Measurements from ENCODE around the gene RAB26.

Gene RAB26

DNA sequence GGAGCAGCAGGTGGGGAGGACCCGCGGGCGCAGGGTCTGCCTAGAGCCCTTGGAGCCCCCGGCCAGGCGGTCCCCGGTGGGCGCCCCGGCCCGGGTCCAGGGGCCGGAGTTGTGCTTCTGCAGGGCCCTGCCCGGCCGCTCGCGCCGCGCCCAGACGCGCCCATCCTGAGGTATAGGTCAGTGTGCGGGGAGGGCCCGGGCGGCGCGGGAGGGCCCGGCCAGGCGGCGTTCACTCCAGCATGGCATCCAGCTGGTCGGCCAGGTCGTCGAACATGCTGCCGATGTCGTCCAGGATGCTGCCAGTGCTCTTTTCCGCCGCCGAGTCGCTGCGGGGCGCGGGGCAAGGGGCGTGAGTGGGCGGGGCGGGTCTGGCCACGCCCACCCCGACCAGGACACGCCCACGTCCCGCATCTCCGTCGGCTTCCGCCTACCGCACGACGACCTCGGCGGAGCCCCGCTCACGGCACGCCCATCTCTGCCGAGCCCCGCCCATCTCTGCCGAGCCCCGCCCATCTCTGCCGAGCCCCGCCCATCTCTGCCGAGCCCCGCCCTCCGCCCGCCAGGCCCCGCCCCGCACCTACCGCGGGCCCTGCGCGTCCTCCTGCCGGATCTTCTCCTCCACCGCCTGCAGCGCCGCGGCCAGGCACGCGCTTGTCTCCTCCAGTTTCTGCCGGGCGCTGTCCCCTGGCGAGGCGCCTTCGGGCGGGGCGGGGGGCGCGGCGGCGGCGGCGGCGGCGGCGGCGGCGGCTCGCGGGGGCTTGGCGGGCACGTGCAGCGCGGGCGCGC is 30.1 kb downstream of the RAB26 start:
- no peak for DNase-seq (ENCODE audit: low read depth in 2 of 2)

DNA sequence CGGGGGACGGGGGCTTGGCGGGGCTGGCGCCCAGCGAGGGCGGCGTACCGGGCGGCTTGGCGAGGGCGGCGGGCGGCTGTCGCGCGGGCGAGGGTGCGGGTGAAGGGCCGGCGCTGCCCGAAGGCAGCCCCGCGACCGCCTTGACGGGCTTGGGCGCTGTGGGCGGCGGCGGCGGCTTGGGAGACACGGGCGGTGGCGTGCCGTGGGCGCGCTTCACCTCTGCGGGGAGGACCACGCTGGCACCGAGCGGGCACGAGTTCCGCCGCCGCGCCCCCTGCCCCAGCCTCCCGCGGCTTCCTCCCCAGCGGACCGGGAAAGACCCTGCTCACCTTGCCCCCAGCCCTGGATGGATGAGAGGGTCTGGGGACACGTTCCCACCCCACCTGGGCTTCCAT is 30.7 kb downstream of the RAB26 start:
- DNase-seq (ENCODE audit: low read depth in 2 of 2) = no peak

DNA sequence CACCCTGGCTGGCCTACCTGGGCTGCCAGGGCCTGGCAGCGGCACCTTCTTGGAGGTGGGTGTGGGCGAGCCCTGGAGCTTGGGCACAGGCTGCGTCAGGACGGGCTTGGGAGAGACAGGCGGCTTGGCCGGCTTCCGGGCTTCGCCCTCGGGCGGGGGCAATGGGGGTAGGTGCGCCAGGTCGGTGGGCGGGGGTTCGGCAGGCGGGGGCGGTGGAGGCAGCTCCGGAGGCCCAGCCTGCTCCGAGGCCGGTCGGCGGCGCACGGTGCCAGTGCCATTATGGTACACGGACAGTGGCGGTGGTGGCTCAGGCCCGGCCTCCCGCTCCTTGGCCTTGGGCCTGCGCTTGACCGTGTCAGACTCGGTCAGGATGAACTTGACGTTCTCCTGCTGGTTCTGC is 31.2 kb downstream of the RAB26 start:
- no peak for DNase-seq (ENCODE audit: low read depth in 2 of 2)

DNA sequence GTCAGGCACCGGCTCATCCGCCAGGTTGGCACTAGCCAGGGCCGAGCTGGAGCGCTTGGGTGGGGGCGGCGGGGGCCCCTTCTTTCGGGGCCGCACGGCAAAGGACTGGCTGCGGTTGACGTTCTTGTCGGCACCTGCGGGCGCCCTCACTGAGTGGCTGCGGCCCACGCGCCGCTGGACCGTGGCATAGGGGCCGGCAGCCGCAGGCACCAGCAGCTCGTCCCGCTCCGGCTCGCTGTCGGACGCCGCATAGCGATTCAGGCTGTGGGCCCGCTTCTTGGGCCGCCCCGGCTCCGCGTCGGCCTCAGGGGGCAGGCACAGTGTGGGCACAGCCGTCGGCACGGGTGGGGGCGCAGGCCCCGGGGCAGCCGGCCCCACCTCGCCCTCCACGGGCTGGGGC is 32.0 kb downstream of the RAB26 start:
- DNase-seq (ENCODE audit: low read depth in 2 of 2) = no peak

DNA sequence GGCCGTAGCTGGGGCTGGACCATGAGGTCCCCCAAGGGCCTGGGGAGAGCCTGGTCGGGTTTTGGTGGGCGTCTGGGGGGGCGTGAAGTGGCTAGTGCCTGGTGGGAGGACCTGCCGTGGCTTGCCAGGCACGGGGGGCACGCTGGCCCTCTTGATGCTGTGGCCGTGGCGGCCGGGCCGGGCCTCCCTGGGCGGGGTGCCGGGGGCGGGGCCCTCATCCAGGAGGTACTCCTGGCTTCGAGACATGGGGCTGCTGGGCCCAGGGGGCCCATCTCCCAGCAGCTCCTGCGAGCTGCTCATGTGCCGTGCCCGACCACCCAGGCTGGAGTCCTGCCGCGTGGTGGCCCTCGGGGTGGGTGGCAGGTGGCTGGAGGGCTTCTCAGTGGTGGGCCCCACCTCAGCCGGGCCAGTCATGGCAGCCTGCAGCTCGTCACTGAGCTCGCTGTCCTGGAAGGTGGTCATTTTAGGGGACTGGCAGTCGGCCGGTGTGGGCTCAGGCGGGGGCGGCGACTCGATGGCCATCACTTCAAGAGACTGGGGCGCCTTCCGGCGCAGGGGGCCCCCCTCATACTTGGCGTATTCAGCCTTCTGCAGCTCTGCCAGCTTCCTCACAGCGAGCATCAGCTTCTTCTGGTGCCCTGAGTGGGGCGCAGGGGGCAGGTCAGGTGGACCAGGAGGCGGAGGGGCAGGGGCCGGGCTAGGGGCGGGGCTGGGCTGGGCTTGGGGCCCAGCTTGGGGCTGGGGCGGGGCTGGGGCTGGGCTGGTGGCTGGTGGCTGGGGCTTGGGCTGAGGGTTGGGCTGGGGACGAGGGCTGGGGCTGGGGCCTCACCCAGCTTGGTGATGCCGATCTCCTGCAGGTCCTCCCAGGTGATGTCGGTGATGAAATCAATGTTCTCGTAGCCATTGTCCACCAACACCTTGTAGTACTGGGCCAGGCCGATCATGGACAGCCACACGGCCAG is 32.8 kb downstream of the RAB26 start:
- no peak for DNase-seq (ENCODE audit: low read depth in 2 of 2)

DNA sequence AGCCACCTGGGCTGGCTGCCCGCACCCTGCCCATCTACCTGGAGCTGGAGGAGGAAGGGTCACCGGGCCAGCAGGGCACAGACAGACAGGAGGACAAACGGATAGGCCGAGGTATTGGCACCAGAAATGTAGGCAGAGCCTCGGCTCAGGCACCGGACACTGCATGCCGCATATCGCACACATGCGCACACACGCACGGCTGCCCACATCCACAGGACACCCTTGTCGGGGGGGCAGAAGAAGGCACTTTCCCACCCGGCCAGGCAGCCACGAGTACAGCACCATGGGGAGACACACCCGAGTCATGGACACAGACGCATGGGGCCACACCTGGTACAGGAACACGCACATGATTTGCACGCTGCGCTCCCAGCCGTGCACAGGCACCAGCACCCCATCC is 33.5 kb downstream of the RAB26 start:
- DNase-seq (ENCODE audit: low read depth in 2 of 2) = no peak

DNA sequence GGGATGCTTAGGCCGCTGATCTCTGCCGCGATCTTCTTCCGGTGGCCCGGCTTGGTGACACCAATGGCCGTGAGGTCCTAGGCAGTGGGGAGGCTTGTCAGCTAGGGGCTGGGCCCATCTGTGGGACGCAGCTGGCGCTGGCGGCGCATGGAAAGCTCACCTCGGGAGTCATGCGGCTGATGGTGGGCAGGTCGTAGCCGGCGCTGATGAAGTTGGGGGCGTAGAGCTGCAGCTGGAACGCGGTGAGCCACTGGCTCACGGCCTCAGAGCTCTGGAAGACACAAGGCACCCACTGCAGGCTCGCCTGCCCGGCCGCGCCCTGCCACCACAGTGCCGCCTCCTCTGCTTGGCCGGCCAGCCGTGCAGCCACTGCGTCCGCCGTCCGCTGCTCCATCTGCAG is 35.2 kb downstream of the RAB26 start:
- no peak for DNase-seq (ENCODE audit: low read depth in 2 of 2)

DNA sequence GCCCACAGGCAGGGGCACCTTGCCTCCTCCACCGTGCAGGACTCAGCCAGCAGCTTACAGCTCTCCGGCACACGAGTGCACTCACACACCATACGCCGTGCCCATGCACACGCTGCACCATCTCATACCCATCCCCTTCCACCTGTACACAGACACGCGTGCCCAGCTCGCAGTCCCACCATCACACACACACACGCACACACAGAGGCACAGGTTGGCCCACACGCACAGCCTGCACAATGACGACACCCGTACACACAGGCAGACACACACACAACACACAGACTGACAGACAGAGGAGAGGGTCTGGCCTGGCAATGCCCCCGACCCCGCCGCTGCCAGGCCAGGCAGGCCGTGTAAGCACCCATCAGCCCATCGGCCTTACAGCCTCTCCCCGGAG is 35.9 kb downstream of the RAB26 start:
- no peak for DNase-seq (ENCODE audit: low read depth in 2 of 2)

DNA sequence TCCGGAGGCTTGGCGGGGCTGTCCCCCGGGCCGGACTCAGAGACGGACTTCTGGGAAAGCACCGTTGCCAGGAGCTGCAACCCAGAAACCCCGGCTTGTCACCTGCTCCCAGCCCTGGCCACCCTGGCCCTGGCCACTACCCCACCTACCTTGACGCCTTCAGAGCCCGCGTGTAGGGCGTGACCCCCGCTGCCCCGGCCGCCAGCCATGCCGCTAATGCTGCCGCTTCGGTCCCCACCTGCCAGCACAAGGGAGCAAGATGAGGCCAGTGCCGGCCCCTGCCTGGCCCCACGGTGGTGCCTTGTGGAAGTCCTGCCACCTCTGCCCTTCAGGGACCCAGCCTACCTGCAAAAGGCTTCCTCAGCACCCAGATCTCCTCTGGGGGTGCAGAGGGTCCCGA is 36.5 kb downstream of the RAB26 start:
- no peak for DNase-seq (ENCODE audit: low read depth in 2 of 2)

DNA sequence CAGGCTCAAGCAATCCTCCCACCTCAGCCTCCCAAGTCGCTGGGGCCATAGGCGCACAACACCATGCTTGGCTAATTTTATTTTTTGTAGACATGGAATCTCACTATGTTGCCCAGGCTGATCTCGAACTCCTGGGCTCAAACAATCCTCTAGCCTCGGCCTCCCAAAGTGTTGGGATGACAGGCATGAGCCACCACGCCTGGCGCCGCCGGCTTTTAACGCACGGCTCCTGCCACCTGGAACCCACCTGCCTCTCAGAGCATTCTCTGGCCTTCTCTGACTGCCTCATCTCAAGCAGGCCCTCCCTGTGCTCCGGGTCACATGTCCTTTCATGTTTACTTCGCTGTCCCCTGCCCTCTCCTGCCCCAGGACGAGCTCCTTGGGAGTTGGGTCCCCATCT is 37.6 kb downstream of the RAB26 start:
- DNase-seq (ENCODE audit: low read depth in 2 of 2) = no peak

DNA sequence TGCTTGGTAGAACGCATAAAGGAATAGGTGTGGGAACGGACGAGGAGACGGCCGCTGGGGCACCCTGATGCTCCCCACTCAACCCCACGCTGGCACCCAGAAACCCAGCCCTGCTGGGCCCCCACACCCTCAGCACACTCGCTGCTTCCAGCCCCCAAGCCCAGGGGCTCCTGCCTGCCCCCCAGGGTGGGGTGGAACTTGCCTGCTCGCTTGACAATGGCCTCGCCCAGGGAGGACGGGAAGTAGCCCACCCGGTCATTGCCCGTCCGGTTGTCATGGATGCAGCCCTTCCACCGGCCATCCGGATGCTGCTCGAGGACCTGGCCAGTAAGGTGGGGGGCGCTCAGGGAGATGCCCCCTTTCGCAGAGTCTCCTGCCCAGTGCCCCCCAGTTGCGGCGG is 38.1 kb downstream of the RAB26 start:
- DNase-seq (ENCODE audit: low read depth in 2 of 2) = no peak

DNA sequence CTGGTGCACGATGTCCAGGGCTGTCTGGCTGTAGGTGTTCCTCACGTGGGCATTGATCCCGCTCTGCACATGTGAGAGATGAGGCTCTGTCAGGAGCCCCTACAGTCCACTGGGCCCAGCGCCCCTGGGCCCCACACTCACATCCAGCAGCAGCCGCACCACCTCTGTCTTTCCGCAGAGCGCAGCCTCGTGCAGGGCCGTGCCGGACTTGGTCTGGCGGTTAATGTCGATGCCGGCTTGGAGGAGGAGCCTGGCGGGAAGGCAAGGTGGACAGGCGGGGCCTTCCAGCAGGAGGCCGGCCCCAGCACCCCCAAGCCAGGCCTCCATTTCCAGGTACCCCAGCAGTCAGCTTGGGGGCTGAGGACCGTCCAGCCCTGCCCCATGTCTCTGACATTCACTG is 38.8 kb downstream of the RAB26 start:
- no peak for DNase-seq (ENCODE audit: low read depth in 2 of 2)

DNA sequence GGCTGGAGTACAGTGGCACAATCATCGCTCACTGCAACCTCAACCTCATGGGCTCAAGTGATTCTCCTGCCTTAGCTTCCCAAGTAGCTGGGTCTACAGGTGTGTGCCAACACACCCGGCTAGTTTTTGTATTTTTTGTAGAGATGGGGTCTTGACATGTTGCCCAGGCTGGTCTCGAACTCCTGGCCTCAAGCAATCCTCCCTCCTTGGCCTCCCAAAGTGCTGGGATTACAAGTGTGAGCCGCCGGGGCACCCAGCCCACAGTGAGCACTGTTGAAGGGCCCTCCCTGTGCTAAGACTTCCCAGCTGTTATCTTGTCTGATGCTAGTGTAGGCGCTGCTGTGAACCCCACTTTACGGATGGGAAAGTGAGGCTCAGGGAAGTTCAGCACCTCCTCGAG is 40.0 kb downstream of the RAB26 start:
- no peak for DNase-seq (ENCODE audit: low read depth in 2 of 2)

DNA sequence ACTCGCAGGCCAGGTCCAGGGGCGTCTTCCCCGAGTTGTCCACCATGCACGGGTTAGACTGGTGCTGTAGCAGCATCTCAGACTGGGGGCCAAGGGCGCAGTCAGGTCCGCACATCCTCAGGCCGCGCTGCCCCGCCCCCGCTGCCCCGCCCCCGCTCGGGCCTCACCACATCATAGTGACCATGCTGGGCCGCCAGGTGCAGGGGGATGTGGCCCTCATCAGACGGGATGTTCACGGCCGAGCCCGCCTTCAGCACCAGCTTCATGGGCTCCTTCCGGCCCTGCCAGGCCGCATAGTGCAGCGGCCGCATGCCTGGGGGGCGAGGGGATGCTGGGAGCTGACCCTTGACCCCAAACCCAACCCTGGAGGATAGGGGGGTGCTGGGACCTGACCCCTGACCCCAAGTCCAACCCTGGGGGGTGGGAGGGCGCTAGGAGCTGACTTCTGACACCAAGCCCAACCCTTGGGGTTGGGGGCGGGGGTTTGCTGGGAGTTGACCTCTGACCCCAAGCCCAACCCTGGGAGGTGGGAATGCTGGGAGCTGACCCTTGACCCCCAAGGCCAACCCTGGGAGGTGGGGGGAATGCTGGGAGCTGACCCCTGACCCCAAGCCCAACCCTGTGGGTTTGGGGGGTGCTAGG is 40.9 kb downstream of the RAB26 start:
- DNase-seq (ENCODE audit: low read depth in 2 of 2) = no peak

DNA sequence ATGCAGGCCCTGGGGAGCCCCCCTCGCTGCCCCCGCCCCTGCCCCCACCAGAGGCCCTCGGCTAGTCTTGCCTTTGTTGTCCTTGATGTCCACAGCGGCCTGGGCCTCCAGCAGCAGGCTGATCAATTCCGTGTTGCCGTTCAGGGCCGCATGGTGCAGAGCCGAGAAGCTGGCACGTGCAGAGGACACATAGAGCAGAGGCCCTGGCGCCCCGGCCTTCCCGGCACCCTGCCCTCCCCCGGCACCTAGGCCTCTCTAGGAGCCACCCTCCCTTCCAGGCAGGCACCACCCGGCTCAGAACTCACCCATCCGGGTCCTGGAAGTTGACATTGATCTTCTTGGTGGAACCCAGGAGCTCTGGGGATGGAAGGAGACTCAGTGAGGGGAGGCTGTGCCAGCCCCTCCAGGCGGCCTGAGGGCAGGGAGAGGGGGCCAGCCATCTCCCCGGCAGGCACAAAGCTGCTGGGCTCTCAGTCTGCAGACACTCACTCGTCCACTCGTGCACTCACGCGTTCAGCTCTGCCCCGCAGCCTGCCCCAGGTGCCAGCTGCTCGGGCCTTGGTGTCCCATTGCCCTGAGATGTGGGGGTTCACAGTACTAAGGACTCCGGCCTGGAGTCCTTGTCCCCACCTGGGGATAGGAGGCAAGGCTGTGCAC is 41.7 kb downstream of the RAB26 start:
- DNase-seq (ENCODE audit: low read depth in 2 of 2) = no peak

DNA sequence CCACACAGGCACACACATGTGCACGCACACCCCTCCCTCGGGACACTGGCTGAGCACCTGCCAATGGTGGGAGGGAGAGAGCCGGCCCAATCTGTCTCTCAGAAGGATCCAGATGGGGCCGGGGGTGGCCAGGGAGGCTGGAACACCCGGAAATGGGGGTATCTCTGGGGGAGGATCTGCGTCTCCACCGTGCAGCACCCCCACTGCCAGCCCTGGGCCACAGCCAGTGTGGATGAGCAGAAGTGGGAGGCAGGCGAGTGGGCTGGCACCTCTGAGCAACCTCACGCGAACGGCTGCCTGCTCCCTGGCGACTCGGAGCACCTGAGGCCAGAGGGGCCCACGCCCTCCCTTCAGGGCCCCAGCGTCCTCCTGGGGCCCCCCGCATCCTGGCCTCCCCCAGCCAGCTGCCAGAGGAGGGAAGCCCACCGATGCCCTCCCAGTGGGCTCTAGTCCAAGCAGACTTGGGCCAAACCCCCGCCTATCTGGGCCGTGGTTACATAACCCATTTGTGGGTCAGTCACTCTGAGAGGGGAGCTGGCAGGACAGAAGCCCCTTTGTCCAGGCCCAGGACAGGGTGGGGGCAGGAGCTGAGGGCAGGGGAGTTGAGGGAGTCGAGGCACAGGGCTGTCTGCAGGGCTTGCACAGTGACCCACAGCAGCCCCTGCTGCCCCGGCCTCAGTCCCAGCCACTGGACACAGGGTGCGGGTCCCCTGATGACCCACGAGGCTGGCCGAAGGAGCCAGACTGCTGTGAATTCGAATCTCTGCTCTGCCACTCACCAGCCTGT is 42.4 kb downstream of the RAB26 start:
- no peak for DNase-seq (ENCODE audit: low read depth in 2 of 2)

DNA sequence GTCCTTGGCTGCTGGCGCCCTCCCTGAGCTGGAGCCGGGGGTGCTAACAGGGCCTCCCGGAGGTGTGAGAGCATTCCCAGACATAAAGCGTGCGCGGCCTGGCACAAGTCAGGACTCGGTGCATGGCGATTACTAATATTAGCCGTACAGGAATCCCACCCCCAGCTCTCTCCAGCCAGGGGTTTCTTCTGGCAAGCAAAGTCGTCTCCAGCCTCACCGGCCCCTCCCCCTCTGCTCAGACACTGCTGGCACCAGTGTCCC is 43.0 kb downstream of the RAB26 start:
- no peak for DNase-seq (ENCODE audit: low read depth in 2 of 2)

DNA sequence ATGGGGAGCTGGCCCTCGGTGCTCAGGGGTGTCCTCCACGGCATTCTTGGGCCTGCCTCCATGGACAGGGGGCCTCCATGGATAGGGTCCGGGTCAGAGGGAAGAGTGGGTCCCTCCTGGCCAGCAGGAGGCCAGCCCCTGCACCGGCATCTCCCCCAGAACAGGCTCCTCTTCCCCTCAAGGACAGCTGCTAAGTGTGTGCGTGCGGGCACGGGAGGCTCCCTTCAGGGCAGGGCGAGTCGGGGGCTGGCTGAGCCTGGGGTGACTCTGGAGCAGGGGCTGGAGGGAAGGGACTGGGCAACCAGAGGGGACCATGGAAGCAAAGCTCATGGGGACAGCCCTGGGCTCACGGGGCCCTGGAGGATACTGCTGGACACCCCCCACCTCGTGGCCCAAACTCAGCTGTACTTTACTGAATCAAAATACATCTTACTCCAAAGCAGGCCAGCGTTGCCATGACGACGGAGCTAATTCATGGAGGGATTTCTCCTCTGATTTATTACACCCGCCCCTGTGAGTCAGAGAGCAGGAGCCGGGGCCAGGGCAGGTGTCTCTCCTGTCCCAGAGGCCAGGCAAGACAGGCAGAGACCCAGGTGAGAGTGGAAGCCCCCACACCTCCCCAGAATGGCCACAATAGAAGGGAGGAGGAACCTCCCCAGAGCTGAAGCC is 45.9 kb downstream of the RAB26 start:
- no peak for DNase-seq (ENCODE audit: low read depth in 2 of 2)

DNA sequence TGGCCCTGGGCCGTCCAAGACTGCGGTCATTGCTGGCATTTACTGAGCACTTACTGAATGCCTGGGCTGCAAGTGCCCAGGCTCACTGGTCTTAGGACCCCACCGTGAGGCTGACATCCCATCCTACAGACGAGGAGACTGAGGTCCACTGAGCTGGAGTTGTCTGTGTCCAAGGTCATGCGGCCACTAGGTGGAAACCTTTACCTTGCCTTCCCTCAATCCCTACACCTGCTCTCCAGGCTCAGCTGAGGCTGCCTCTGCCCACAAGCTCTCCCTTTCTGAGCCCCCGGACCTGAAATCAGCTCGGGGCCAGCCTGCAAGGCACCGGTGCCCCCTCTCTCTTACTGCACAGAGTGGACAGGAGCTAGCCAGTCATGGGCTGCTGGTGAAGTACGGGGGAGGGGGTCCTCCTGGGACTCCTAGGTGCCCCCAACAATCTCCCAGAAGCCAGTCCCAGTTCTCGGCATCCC is 46.5 kb downstream of the RAB26 start:
- DNase-seq (ENCODE audit: low read depth in 2 of 2) = no peak

DNA sequence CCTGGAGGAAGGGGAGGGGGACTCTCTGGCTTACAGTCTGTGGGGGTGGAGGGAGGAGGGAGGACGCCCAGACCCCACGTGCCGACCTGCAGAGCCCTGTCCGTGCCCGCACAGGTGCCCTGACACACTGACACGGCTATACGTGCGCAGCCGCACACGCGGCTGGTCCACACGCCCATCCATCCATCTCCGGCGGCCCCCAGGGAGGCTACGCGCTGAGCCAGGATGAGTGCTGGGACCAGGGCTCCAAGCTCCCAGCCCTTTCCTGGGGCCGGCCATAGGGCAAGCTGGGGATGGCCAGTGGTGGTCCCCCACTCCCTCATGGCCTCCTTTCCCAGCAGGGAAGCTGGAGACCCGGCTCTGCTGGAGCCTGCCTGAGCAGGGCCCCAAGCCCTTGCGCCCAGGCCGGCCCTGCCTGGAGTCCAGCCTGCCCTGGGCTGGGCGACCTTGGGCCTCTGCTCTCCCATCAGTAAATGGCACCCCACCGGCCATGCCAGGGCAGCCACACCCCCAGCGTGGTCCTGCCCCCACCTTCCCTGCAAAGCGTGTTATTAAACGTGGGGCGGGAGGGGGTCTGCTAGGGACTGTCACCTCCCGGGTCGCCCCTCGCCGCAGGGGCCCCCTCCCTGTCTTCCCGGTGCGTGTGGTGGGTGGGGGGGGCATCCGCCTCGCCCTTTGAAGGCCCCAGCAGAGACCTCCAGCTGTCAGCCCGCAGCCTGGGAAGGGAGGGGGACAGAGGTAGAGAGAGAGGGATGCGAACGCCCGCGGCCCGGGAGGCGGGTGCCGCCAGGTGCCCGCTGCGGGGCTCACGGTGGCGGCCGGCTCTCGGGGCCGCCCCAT is 47.1 kb downstream of the RAB26 start:
- DNase-seq (ENCODE audit: low read depth in 2 of 2) = no peak

Measured in fibroblast of skin of left biceps (primary cell).